HEK293 (cell line): ENCODE measurements around the gene CLEC16A.

Experiments
- CTCF ChIA-PET: fragments of 350-600 bp; formaldehyde crosslinking; extraction: SDS; loops from one replicate; lab custom pipeline; 2021; ENCODE audit warnings: antibody characterized with exemption; lab: Yijun Ruan, JAX
- POLR2A ChIA-PET: fragments of 300-600 bp; formaldehyde crosslinking; extraction: SDS; loops from one replicate; lab custom pipeline; 2020; ENCODE audit warnings: antibody characterized with exemption, inconsistent platforms; lab: Yijun Ruan, JAX
- H3K27ac ChIP-seq: fragments of 200-500 bp; sonication (Bioruptor generic); 2 replicates; pipeline ENCODE4 v1.5.1; 2014; ENCODE audit warnings: low read depth, low read length, control low read depth, inconsistent platforms; ENCODE audit errors: extremely low read depth
- H3K36me3 ChIP-seq, 2 experiments: fragments of 200-500 bp in 1 of 2; sonication (Bioruptor generic) in 1 of 2; 1 replicate in 1 of 2; 2 replicates in 1 of 2; pipeline ENCODE4 v1.5.1; 2014 to 2017; ENCODE audit warnings: inconsistent platforms in 2 of 2, low read length in 2 of 2; ENCODE audit not compliant: control insufficient read depth in 2 of 2, insufficient read depth in 1 of 2
- H3K4me1 ChIP-seq: fragments of 200-500 bp; sonication (Bioruptor generic); 2 replicates; pipeline ENCODE4 v1.5.1; 2014; ENCODE audit warnings: mild to moderate bottlenecking, low read length, inconsistent platforms; ENCODE audit not compliant: control insufficient read depth, insufficient read depth
- H3K4me3 ChIP-seq: 2 replicates; pipeline ENCODE4 v1.5.1; 2011; ENCODE audit warnings: low read depth, mild to moderate bottlenecking, control low read depth, low read length, moderate library complexity
- H3K9me3 ChIP-seq: fragments of 200-500 bp; sonication (Bioruptor generic); 2 replicates; pipeline ENCODE4 v1.5.1; 2014; ENCODE audit warnings: low read depth, low read length, inconsistent platforms; ENCODE audit not compliant: control insufficient read depth, insufficient read depth
- KLF9 ChIP-seq: fragments of 450-650 bp; formaldehyde crosslinking; IDR thresholded peaks from 2 replicates; pipeline ENCODE4 v1.5.1; 2016; ENCODE audit warnings: missing biosample characterization, missing genetic modification characterization, low read depth
- PBX3 ChIP-seq: sonication (generic); formaldehyde crosslinking; IDR thresholded peaks from 2 replicates; pipeline ENCODE4 v1.8.1; 2022; ENCODE audit warnings: mild to moderate bottlenecking, moderate library complexity, missing genetic modification reagents
- PRDM10 ChIP-seq: fragments of 450-650 bp; formaldehyde crosslinking; IDR thresholded peaks from 2 replicates; pipeline ENCODE4 v1.5.1; 2016; ENCODE audit warnings: missing biosample characterization, missing genetic modification characterization
- REPIN1 ChIP-seq: fragments of 450-650 bp; formaldehyde crosslinking; IDR thresholded peaks from 2 replicates; pipeline ENCODE4 v1.5.1; 2017; ENCODE audit warnings: missing biosample characterization, missing genetic modification characterization, low read depth
- SETDB1 ChIP-seq: IDR thresholded peaks from one replicate; pipeline ENCODE4 v1.6.1; 2017; ENCODE audit warnings: mild to moderate bottlenecking, low read length, moderate library complexity, mixed read lengths; ENCODE audit not compliant: insufficient read length
- TCF7L2 ChIP-seq: IDR thresholded peaks from 2 replicates; pipeline ENCODE4 v1.6.1; 2011; ENCODE audit warnings: low read depth, mild to moderate bottlenecking, inconsistent platforms, low read length, moderate library complexity, borderline replicate concordance
- YY1 ChIP-seq: fragments of 450-650 bp; formaldehyde crosslinking; IDR thresholded peaks from 2 replicates; pipeline ENCODE4 v1.5.1; 2018; ENCODE audit warnings: missing biosample characterization, missing genetic modification characterization
- ZFP3 ChIP-seq: fragments of 450-650 bp; formaldehyde crosslinking; IDR thresholded peaks from 2 replicates; pipeline ENCODE4 v1.5.1; 2016; ENCODE audit warnings: low read depth, missing biosample characterization, missing genetic modification characterization
- ZNF10 ChIP-seq: fragments of 450-650 bp; formaldehyde crosslinking; IDR thresholded peaks from 2 replicates; pipeline ENCODE4 v1.5.1; 2017; ENCODE audit warnings: missing biosample characterization, missing genetic modification characterization
- ZNF157 ChIP-seq: fragments of 450-650 bp; formaldehyde crosslinking; IDR thresholded peaks from 2 replicates; pipeline ENCODE4 v1.5.1; 2016; ENCODE audit warnings: missing biosample characterization, missing genetic modification characterization
- ZNF169 ChIP-seq: fragments of 450-650 bp; formaldehyde crosslinking; IDR thresholded peaks from 2 replicates; pipeline ENCODE4 v1.5.1; 2016; ENCODE audit warnings: missing biosample characterization, missing genetic modification characterization
- ZNF18 ChIP-seq: fragments of 450-650 bp; formaldehyde crosslinking; IDR thresholded peaks from 2 replicates; pipeline ENCODE4 v1.5.1; 2016; ENCODE audit warnings: missing biosample characterization, missing genetic modification characterization
- ZNF211 ChIP-seq: fragments of 450-650 bp; formaldehyde crosslinking; IDR thresholded peaks from 2 replicates; pipeline ENCODE4 v1.5.1; 2016; ENCODE audit warnings: low read depth, missing biosample characterization, missing genetic modification characterization
- ZNF24 ChIP-seq: fragments of 450-650 bp; formaldehyde crosslinking; IDR thresholded peaks from 2 replicates; pipeline ENCODE4 v1.5.1; 2016; ENCODE audit warnings: missing biosample characterization, missing genetic modification characterization
- ZNF274 ChIP-seq, 2 experiments: fragments of 200-500 bp in 1 of 2; fragments of 450-650 bp in 1 of 2; sonication (Bioruptor generic) in 1 of 2; formaldehyde crosslinking in 1 of 2; IDR thresholded peaks; 2 replicates each; pipeline versions ENCODE4 v1.5.1 to v1.6.1; 2014 to 2016; ENCODE audit warnings: borderline replicate concordance in 1 of 2, inconsistent platforms in 1 of 2, low read length in 1 of 2, missing biosample characterization in 1 of 2, missing genetic modification characterization in 1 of 2
- ZNF335 ChIP-seq: fragments of 450-650 bp; formaldehyde crosslinking; conservative IDR thresholded peaks from 2 replicates; pipeline ENCODE4 v1.5.1; 2016; ENCODE audit warnings: missing biosample characterization, missing genetic modification characterization
- ZNF394 ChIP-seq: fragments of 450-650 bp; formaldehyde crosslinking; IDR thresholded peaks from 2 replicates; pipeline ENCODE4 v1.5.1; 2016; ENCODE audit warnings: missing biosample characterization, missing genetic modification characterization, mild to moderate bottlenecking, moderate library complexity, borderline replicate concordance
- ZNF48 ChIP-seq: fragments of 450-650 bp; formaldehyde crosslinking; IDR thresholded peaks from 2 replicates; pipeline ENCODE4 v1.5.1; 2016; ENCODE audit warnings: missing biosample characterization, missing genetic modification characterization
- ZNF518A ChIP-seq: fragments of 450-650 bp; formaldehyde crosslinking; conservative IDR thresholded peaks from 2 replicates; pipeline ENCODE4 v1.5.1; 2016; ENCODE audit warnings: low read depth, missing biosample characterization, missing genetic modification characterization
- ZNF707 ChIP-seq: fragments of 450-650 bp; formaldehyde crosslinking; IDR thresholded peaks from 2 replicates; pipeline ENCODE4 v1.5.1; 2016; ENCODE audit warnings: missing biosample characterization, missing genetic modification characterization
- ZNF768 ChIP-seq: fragments of 450-650 bp; formaldehyde crosslinking; IDR thresholded peaks from 2 replicates; pipeline ENCODE4 v1.5.1; 2018; ENCODE audit warnings: missing biosample characterization, mild to moderate bottlenecking, missing genetic modification characterization
- ZNF843 ChIP-seq: fragments of 450-650 bp; formaldehyde crosslinking; IDR thresholded peaks from 2 replicates; pipeline ENCODE4 v1.5.1; 2016; ENCODE audit warnings: missing biosample characterization, missing genetic modification characterization

The CLEC16A gene

GRCh38 chr16:11112723-11113348 is 168.5 kb downstream of the CLEC16A start:
- ChIA-PET CTCF (interaction anchor here (1.2 kb wide), 1 partner anchor 51 kb away, joined by 3 read pairs; no protein-coding TSS in a partner anchor), POLR2A (no interaction called here)
- Histone ChIP-seq H3K4me1 (no peaks in the 10 kb centered on the region), H3K9me3 (no peaks in the 10 kb centered on the region), H3K27ac (no peak overlapping the region)
- TF ChIP-seq ZNF518A: no peak
- no peak for TF ChIP-seq ZNF843 (tag by site-specific recombination)
- no peak for TF ChIP-seq TCF7L2
- no peak for TF ChIP-seq ZNF335 (tag by site-specific recombination)
- TF ChIP-seq ZNF394: no peak
- TF ChIP-seq ZNF18 (tag by site-specific recombination): peak; percentile 95
- TF ChIP-seq ZFP3: no peak
- TF ChIP-seq YY1 (tag by site-specific recombination): no peak
- TF ChIP-seq, all 188 proteins: peak for 1
- Histone ChIP-seq H3K36me3 (no peaks in the 10 kb centered on the region; a peak in 1 of 3 replicates), H3K4me3 (no peak overlapping the region)

- Histone ChIP-seq H3K36me3 (no peaks in the 10 kb centered on the region; a peak in 1 of 3 replicates), H3K4me1 (no peaks in the 10 kb centered on the region), H3K9me3 (no peaks in the 10 kb centered on the region), H3K27ac (no peak overlapping the region), H3K4me3 (no peak overlapping the region)
- ChIA-PET POLR2A (no interaction called here), CTCF (no interaction called here)
- no peak for TF ChIP-seq ZNF24 (tag by site-specific recombination)
- TF ChIP-seq ZNF169 (tag by site-specific recombination): no peak
- TF ChIP-seq ZNF768 (tag by site-specific recombination): no peak
- TF ChIP-seq REPIN1: no peak
- no peak for TF ChIP-seq ZNF48 (tag by site-specific recombination)
- TF ChIP-seq ZNF10 (tag by site-specific recombination): no peak
- TF ChIP-seq PRDM10 (tag by site-specific recombination): no peak
- TF ChIP-seq KLF9: no peak
- no peak for TF ChIP-seq SETDB1
- TF ChIP-seq ZNF707 (tag by site-specific recombination): no peak
- TF ChIP-seq ZNF157 (tag by site-specific recombination): no peak
- no peak for TF ChIP-seq ZNF211 (tag by site-specific recombination)
- no peak for TF ChIP-seq ZNF274 (IDR thresholded peaks at IDR 0.05; ENCODE audit: low read length)
- no peak for TF ChIP-seq ZNF274 (tag by site-specific recombination; IDR thresholded peaks at IDR 0.05; ENCODE audit: borderline replicate concordance)
- TF ChIP-seq PBX3 (CRISPR knock-in tag): no peak
Observed at GRCh38 chr16:11114366-11115164, 170.2 kb downstream of the CLEC16A start.
